ENCODE measurements around the gene AMOTL2.

DNA sequence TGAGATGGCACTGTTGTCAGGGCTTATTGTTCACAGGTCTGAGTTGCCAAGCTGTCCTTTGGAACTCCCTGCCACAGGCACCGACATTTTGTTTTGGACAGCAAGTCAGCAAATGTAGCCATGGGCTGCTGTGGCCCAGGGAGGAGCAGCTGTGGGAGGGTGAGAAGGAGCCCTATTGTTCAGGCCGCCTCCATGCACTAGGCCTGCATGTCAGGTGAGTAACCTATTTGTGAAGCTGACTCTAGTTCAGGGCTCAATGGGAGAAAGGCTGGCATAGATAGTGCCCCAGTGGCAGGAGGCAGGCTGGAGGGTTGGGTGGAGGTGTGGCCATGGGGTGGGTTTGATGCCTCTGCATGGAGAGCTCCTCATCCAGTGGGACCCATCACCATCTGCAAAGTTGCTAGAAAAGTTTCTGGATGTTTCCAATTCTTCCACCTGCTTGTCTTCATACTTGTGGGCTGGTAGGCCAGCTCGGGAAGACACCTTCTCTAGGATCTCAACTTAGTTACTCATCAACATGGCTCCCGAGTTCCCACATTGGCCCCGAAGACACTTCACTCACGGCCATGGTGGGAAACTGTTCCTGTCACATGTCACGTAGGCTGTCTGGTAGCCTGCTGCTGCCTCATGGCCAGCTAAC, 19.5 kb downstream of the AMOTL2 start:
- TF ChIP-seq YY1 (IDR thresholded peaks at IDR 0.05) = no peak
- TF ChIP-seq, protein P1, sequence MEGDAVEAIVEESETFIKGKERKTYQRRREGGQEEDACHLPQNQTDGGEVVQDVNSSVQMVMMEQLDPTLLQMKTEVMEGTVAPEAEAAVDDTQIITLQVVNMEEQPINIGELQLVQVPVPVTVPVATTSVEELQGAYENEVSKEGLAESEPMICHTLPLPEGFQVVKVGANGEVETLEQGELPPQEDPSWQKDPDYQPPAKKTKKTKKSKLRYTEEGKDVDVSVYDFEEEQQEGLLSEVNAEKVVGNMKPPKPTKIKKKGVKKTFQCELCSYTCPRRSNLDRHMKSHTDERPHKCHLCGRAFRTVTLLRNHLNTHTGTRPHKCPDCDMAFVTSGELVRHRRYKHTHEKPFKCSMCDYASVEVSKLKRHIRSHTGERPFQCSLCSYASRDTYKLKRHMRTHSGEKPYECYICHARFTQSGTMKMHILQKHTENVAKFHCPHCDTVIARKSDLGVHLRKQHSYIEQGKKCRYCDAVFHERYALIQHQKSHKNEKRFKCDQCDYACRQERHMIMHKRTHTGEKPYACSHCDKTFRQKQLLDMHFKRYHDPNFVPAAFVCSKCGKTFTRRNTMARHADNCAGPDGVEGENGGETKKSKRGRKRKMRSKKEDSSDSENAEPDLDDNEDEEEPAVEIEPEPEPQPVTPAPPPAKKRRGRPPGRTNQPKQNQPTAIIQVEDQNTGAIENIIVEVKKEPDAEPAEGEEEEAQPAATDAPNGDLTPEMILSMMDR (IDR thresholded peaks at IDR 0.05; ENCODE audit: low read depth, low read length, missing input control) = no peak
- TF ChIP-seq TAF1 (conservative IDR thresholded peaks at IDR 0.05) = no peak
- TF ChIP-seq SP1 (IDR thresholded peaks at IDR 0.05) = no peak
- no peak for TF ChIP-seq RAD21 (IDR thresholded peaks at IDR 0.05)
- TF ChIP-seq FOXA1 (IDR thresholded peaks at IDR 0.05) = no peak
- TF ChIP-seq, protein P2, sequence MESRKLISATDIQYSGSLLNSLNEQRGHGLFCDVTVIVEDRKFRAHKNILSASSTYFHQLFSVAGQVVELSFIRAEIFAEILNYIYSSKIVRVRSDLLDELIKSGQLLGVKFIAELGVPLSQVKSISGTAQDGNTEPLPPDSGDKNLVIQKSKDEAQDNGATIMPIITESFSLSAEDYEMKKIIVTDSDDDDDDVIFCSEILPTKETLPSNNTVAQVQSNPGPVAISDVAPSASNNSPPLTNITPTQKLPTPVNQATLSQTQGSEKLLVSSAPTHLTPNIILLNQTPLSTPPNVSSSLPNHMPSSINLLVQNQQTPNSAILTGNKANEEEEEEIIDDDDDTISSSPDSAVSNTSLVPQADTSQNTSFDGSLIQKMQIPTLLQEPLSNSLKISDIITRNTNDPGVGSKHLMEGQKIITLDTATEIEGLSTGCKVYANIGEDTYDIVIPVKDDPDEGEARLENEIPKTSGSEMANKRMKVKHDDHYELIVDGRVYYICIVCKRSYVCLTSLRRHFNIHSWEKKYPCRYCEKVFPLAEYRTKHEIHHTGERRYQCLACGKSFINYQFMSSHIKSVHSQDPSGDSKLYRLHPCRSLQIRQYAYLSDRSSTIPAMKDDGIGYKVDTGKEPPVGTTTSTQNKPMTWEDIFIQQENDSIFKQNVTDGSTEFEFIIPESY (IDR thresholded peaks at IDR 0.05) = no peak
- no peak for TF ChIP-seq RXRA (IDR thresholded peaks at IDR 0.05)
- TF ChIP-seq, protein P3, sequence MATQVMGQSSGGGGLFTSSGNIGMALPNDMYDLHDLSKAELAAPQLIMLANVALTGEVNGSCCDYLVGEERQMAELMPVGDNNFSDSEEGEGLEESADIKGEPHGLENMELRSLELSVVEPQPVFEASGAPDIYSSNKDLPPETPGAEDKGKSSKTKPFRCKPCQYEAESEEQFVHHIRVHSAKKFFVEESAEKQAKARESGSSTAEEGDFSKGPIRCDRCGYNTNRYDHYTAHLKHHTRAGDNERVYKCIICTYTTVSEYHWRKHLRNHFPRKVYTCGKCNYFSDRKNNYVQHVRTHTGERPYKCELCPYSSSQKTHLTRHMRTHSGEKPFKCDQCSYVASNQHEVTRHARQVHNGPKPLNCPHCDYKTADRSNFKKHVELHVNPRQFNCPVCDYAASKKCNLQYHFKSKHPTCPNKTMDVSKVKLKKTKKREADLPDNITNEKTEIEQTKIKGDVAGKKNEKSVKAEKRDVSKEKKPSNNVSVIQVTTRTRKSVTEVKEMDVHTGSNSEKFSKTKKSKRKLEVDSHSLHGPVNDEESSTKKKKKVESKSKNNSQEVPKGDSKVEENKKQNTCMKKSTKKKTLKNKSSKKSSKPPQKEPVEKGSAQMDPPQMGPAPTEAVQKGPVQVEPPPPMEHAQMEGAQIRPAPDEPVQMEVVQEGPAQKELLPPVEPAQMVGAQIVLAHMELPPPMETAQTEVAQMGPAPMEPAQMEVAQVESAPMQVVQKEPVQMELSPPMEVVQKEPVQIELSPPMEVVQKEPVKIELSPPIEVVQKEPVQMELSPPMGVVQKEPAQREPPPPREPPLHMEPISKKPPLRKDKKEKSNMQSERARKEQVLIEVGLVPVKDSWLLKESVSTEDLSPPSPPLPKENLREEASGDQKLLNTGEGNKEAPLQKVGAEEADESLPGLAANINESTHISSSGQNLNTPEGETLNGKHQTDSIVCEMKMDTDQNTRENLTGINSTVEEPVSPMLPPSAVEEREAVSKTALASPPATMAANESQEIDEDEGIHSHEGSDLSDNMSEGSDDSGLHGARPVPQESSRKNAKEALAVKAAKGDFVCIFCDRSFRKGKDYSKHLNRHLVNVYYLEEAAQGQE (IDR thresholded peaks at IDR 0.05) = no peak
